ENCODE results near the gene ATP7B.
"Not testable (repeated sequence)": the region's sequence is repeated elsewhere in the genome, so short reads cannot be mapped to it uniquely, and the experiment has no call there.

ATP7B gene

GRCh38 chr13:52006523-52007245 is 4.6 kb downstream of the ATP7B start:
- no peak for DNase-seq (ENCODE audit: low read depth in 2 of 3, low spot score in 2 of 3)

- no peak for DNase-seq (ENCODE audit: low read depth in 2 of 3, low spot score in 2 of 3)
Observed at GRCh38 chr13:52005841-52006522, 5.3 kb downstream of the ATP7B start.

- no peak for DNase-seq (ENCODE audit: low read depth in 2 of 3, low spot score in 2 of 3)
Observed at GRCh38 chr13:52004511-52005170, 6.6 kb downstream of the ATP7B start.

- DNase-seq (ENCODE audit: low read depth in 2 of 3, low spot score in 2 of 3) = no peak
Observed at GRCh38 chr13:52003541-52003940, 7.7 kb downstream of the ATP7B start.

GRCh38 chr13:52002361-52002760 is 8.9 kb downstream of the ATP7B start:
- no peak for DNase-seq (ENCODE audit: low read depth in 2 of 3, low spot score in 2 of 3)

- DNase-seq (ENCODE audit: low read depth in 2 of 3, low spot score in 2 of 3) = no peak
Observed at GRCh38 chr13:52001120-52001731, 10.0 kb downstream of the ATP7B start.

- DNase-seq (ENCODE audit: low read depth in 2 of 3, low spot score in 2 of 3) = no peak
Observed at GRCh38 chr13:51999921-52000320, 11.3 kb downstream of the ATP7B start.

- no peak for DNase-seq (ENCODE audit: low read depth in 2 of 3, low spot score in 2 of 3)
Observed at GRCh38 chr13:51999510-51999911, 11.7 kb downstream of the ATP7B start.

GRCh38 chr13:51998723-51999509 is 12.3 kb downstream of the ATP7B start:
- no peak for DNase-seq (ENCODE audit: low read depth in 2 of 3, low spot score in 2 of 3)

GRCh38 chr13:51997641-51998330 is 13.5 kb downstream of the ATP7B start:
- DNase-seq (ENCODE audit: low read depth in 2 of 3, low spot score in 2 of 3) = no peak

GRCh38 chr13:51997186-51997585 is 14.1 kb downstream of the ATP7B start:
- no peak for DNase-seq (ENCODE audit: low read depth in 2 of 3, low spot score in 2 of 3)

GRCh38 chr13:51996641-51997040 is 14.6 kb downstream of the ATP7B start:
- no peak for DNase-seq (ENCODE audit: low read depth in 2 of 3, low spot score in 2 of 3)

GRCh38 chr13:51995677-51996551 is 15.3 kb downstream of the ATP7B start:
- DNase-seq (ENCODE audit: low read depth in 2 of 3, low spot score in 2 of 3) = no peak

GRCh38 chr13:51993713-51994112 is 17.5 kb downstream of the ATP7B start:
- DNase-seq (ENCODE audit: low read depth in 2 of 3, low spot score in 2 of 3) = no peak

- DNase-seq (ENCODE audit: low read depth in 2 of 3, low spot score in 2 of 3) = no peak
Observed at GRCh38 chr13:51988988-51989618, 22.1 kb downstream of the ATP7B start.

GRCh38 chr13:51984904-51985303 is 26.3 kb downstream of the ATP7B start:
- DNase-seq (ENCODE audit: low read depth in 2 of 3, low spot score in 2 of 3) = not testable (repeated sequence)

GRCh38 chr13:51983292-51983691 is 28.0 kb downstream of the ATP7B start:
- not testable (repeated sequence) for DNase-seq (ENCODE audit: low read depth in 2 of 3, low spot score in 2 of 3)

- no peak for DNase-seq (ENCODE audit: low read depth in 2 of 3, low spot score in 2 of 3)
Observed at GRCh38 chr13:51981355-51981754, 29.9 kb downstream of the ATP7B start.

- DNase-seq (ENCODE audit: low read depth in 2 of 3, low spot score in 2 of 3) = no peak
Observed at GRCh38 chr13:51980908-51981307, 30.3 kb downstream of the ATP7B start.

Measured in activated CD8-positive, alpha-beta memory T cell treated with anti-CD3 and anti-CD28 coated beads for 48 hours (primary cell).